A673 (cell line): Measurements from ENCODE around the gene LRCH1. TPM values are rescaled to one million over a fixed set of nuclear protein-coding genes. Genes with fewer than 3 reads are reported as not detected.

Experiments
- BruUV-seq: library from RNA; stranded (reverse); fragments of 400-500 nt; replicated peaks from 2 replicates; lab custom pipeline; 2021; lab: Mats Ljungman, UMichigan
- CTCF ChIA-PET: fragments of 300-600 bp; sonication (Branson Sonifier 250); formaldehyde crosslinking; loops from one replicate; lab custom pipeline; 2022; ENCODE audit warnings: antibody characterized with exemption; lab: Charles Lee
- POLR2A ChIA-PET: fragments of 300-600 bp; sonication (Branson Sonifier 250); formaldehyde crosslinking; loops from one replicate; lab custom pipeline; 2022; ENCODE audit warnings: antibody characterized with exemption; ENCODE audit not compliant: low non-redundant PET; lab: Charles Lee
- DNase-seq: peaks from one replicate; pipeline ENCODE4 v3.0.0-alpha.2; 2015; ENCODE audit warnings: low spot score
- H3K27ac ChIP-seq: fragments of 200-600 bp; sonication (generic); 2 replicates; pipeline ENCODE4 v1.5.1; 2016; ENCODE audit warnings: mixed run types, low read depth, mild to moderate bottlenecking, mixed read lengths, antibody characterized with exemption, low read length; ENCODE audit not compliant: poor library complexity, severe bottlenecking
- H3K27me3 ChIP-seq: fragments of 200-600 bp; sonication (generic); replicated peaks from 2 replicates; pipeline ENCODE4 v1.6.1; 2017; ENCODE audit warnings: mixed run types, low read depth, mild to moderate bottlenecking, mixed read lengths, antibody characterized with exemption, low read length; ENCODE audit not compliant: insufficient read depth, poor library complexity
- H3K36me3 ChIP-seq: fragments of 200-600 bp; sonication (generic); 2 replicates; pipeline ENCODE4 v1.6.1; 2016; ENCODE audit warnings: mixed run types, mild to moderate bottlenecking, mixed read lengths, antibody characterized with exemption, low read length; ENCODE audit not compliant: insufficient read depth, poor library complexity, severe bottlenecking
- H3K4me1 ChIP-seq: fragments of 200-600 bp; sonication (generic); 2 replicates; pipeline ENCODE4 v1.6.1; 2017; ENCODE audit warnings: mixed run types, mild to moderate bottlenecking, mixed read lengths, antibody characterized with exemption, low read length; ENCODE audit not compliant: insufficient read depth, poor library complexity, severe bottlenecking
- H3K4me3 ChIP-seq: fragments of 200-600 bp; sonication (generic); 2 replicates; pipeline ENCODE4 v1.5.1; 2016; ENCODE audit warnings: low read depth, mixed run types, mild to moderate bottlenecking, mixed read lengths, low read length; ENCODE audit not compliant: poor library complexity, severe bottlenecking
- H3K9me3 ChIP-seq: fragments of 200-600 bp; sonication (generic); 2 replicates; pipeline ENCODE4 v1.6.1; 2016; ENCODE audit warnings: mixed run types, low read depth, mild to moderate bottlenecking, mixed read lengths, antibody characterized with exemption, low read length; ENCODE audit not compliant: poor library complexity, severe bottlenecking
- EZH2 ChIP-seq: fragments of 200-600 bp; sonication (generic); IDR thresholded peaks from 2 replicates; pipeline ENCODE4 v1.6.1; 2017; ENCODE audit warnings: borderline replicate concordance, low read depth, mild to moderate bottlenecking, mixed read lengths, antibody characterized with exemption, low read length; ENCODE audit not compliant: poor library complexity, severe bottlenecking
- intact Hi-C: fragments of 100-400 bp; cut with micrococcal nuclease; formaldehyde crosslinking; loops from one replicate; pipeline ENCODE4 v1.10.0; 2022; ENCODE audit not compliant: unreplicated experiment
- total RNA-seq: library from RNA; stranded (reverse); gene quantifications from 2 replicates; pipeline ENCODE4 v1.2.3, GENCODE V29; 2021
- TF ChIP-seq, protein P1 (sequence below): fragments of 300-800, 200-600 bp; sonication (generic); conservative IDR thresholded peaks from 2 replicates; pipeline ENCODE4 v1.5.1; 2017; ENCODE audit warnings: low read depth, mild to moderate bottlenecking, antibody characterized with exemption, low read length, moderate library complexity, mixed read lengths

Gene LRCH1
- total RNA-seq, 1 experiment from 2014 or later, result 25.3 TPM

DNA sequence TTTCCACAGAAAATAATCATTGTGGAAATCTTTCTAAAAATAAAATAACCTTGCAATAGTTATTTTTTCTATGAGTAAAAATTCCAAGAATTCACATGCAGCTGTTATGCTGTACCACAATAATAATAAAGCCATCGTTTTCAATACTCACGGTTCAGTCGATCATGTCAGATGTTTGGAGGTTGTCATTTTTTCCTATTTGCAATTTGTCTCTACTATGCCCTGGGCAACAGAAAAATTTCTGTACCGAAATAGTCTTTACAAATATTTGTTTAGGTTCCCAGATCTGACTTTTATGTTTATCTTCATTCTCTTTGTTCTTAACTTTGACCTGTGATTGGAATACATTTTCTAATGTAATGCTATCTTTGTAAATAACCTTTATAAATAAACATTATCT is 164.3 kb downstream of the LRCH1 start:
- Histone ChIP-seq H3K4me1 (peaks cover 27% of the 10 kb centered on the region), H3K27me3 (no peaks in the 10 kb centered on the region), H3K27ac (peak overlapping the region; percentile 33), H3K36me3 (no peaks in the 10 kb centered on the region), H3K4me3 (no peak overlapping the region), H3K9me3 (no peaks in the 10 kb centered on the region)
- POLR2A ChIA-PET, result no interaction called here
- TF ChIP-seq EZH2, result no peak
- TF ChIP-seq, protein P1, sequence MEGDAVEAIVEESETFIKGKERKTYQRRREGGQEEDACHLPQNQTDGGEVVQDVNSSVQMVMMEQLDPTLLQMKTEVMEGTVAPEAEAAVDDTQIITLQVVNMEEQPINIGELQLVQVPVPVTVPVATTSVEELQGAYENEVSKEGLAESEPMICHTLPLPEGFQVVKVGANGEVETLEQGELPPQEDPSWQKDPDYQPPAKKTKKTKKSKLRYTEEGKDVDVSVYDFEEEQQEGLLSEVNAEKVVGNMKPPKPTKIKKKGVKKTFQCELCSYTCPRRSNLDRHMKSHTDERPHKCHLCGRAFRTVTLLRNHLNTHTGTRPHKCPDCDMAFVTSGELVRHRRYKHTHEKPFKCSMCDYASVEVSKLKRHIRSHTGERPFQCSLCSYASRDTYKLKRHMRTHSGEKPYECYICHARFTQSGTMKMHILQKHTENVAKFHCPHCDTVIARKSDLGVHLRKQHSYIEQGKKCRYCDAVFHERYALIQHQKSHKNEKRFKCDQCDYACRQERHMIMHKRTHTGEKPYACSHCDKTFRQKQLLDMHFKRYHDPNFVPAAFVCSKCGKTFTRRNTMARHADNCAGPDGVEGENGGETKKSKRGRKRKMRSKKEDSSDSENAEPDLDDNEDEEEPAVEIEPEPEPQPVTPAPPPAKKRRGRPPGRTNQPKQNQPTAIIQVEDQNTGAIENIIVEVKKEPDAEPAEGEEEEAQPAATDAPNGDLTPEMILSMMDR, result no peak
- CTCF ChIA-PET, result interaction anchor here (0.6 kb wide), 1 partner anchor 168 kb away, joined by 4 read pairs; no protein-coding TSS in a partner anchor
- no TSS peak for BruUV-seq
- intact Hi-C loops, result loop anchor here (10.0 kb wide), 1 partner anchor 332 kb away; the partner anchor contains the start of gene RUBCNL
- DNase-seq, result no peak

DNA sequence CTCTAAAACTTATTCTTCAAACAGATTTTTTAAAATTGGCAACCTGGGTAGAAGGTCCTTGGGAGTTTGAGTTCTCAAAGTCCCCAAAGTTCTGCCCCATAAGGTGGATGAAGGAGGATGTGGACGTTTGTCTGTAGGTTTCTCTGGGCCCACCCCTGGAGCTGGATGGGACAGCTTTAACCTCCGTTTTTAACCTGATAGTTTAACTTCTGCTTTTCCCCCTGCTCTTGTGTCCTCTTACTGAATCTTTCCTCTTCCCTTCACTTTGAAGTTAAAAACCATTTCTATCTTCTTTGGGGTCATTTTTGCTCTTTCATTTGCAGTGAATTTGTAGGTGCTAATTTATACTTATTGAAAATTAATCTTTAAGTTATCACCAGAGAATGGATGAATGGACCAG is 164.9 kb downstream of the LRCH1 start:
- CTCF ChIA-PET, result no interaction called here
- TF ChIP-seq, protein P1, result no peak
- no peak for TF ChIP-seq EZH2
- intact Hi-C loops, result loop anchor here (10.0 kb wide), 1 partner anchor 333 kb away; the partner anchor contains the start of gene RUBCNL

DNA sequence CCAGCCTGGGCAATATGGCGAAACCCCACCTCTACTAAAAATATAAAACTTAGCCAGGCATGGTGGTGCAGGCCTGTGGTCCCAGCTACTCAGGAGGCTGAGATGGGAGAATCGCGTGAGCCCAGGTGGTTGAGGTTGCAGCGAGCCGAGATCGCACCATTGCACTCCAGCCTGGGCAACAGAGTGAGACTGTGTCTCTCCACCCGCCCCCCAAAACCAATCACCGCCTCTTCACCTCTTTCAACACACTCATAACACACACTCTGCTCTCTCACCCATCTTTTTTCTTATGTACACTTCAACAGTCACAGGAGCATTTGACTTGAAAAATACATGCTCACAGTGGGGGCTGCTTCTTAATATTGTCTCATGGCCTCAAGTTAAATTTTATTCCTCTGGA is 167.2 kb downstream of the LRCH1 start:
- BruUV-seq, result no TSS peak
- ChIA-PET CTCF (no interaction called here), POLR2A (no interaction called here)
- no peak for TF ChIP-seq EZH2
- TF ChIP-seq, protein P1, result no peak
- H3K4me3 ChIP-seq, result no peak overlapping the region
- no peaks in the 10 kb centered on the region for H3K27me3 ChIP-seq
- intact Hi-C loops, result no loop called here
- H3K27ac ChIP-seq, result no peak overlapping the region
- H3K9me3 ChIP-seq, result no peaks in the 10 kb centered on the region
- H3K4me1 ChIP-seq, result peaks cover 21% of the 10 kb centered on the region
- no peak for DNase-seq
- peaks cover 19% of the 10 kb centered on the region for H3K36me3 ChIP-seq

More for the DNA sequence above, 164.9 kb downstream of the LRCH1 start:
- no peak overlapping the region for H3K27ac ChIP-seq
- H3K36me3 ChIP-seq, result no peaks in the 10 kb centered on the region
- no peaks in the 10 kb centered on the region for H3K9me3 ChIP-seq
- no peaks in the 10 kb centered on the region for H3K27me3 ChIP-seq
- DNase-seq, result no peak
- peaks cover 27% of the 10 kb centered on the region for H3K4me1 ChIP-seq
- POLR2A ChIA-PET, result no interaction called here
- BruUV-seq, result no TSS peak
- H3K4me3 ChIP-seq, result no peak overlapping the region
